NCI-H1105 treated with DMSO at 0.1 percent for 48 hours (cell line): ENCODE measurements around the gene SEMA3G.

Experiments
- DNase-seq: peaks from one replicate; lab custom pipeline; 2025; lab: John Stamatoyannopoulos, UW

The SEMA3G gene

DNA sequence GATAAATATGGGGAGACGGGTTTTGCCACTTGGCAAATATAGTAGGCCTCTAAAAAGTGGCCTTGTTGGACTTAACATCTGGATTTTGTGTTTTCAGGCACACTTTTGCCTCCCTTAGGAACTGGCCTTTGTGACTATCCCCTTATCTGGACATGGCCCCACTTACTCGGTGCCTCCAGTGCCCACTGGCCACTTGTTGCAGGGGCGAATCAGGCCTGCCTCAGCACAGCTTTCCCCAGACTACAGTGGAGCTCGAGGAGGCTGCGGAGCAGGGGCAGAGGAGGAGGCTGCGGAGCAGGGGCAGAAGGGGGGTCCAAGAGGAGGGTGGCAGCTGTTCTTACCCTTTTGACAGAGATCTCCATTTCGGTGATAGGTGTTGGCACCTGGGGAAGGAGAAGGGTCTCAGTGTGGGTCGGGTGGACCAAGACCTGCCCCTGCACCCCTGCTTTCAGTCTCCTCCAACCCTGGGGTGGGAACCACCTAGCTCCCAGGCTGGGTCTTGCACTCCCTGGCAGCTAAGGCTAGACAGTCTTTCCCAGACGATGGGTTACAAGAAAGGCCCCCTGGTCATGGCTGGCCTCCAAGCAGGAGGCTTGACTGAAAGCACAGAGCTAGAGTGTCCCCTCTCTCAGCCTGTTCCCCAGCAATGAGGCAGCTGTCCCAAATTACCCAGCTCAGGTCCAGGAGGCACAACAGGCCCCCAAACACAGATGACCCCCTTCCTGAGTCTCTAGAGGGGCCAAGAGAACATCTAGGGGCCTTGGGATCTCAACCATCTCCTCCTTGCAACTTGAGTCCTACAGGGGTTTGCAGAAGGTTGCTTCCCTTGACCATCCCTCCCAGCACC, 6.1 kb downstream of the SEMA3G start:
- no peak for DNase-seq

DNA sequence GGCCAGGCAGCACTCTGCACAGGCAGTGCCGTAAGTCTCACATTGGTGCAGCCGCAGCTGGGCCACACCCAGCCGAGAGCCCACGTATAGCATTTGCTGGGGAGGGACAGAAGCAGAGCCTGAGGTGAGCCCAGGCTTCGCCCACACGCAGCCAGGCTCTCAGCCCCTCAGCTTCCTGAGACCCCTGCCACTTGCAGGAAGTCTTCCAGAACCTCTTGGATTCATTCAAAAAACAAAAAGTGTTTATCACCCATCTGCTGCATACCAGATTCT, 6.9 kb downstream of the SEMA3G start:
- no peak for DNase-seq

DNA sequence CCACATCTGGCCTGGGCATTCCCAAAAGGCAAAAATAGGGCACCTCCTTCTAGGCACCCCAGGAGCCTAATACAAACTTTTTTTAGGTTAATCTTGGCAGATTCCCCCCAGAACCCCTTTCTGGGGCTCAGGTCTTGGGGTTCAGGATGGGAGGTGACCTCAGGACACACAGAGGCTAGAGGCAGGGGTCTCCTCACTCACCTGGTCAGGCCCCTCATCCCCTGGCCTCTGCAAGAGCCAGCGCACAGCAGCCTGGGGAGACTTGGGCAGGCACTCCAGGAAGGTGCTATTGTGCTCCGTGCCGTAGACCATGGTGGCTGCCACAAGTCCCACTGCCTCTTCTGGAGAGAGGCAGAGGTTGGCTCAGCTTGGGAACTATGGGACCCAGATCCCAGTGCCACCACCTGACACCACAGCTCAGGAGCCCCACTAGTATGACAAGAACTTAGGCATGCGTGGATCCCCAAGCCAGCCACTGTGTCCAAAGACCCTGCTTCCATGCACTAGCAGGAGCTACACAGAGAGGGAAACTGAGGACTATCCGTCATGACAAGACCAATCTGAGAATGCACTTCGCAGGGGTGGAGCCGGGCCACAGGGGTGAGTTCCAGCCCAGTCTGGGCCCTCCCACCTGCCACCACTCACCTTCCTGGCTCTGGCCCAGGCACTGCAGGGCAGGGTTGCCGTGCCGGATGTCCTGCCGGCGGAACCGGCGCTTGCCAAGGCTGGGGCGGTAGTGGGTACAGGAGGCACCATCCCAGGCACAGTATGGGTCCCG, 7.4 kb downstream of the SEMA3G start:
- DNase-seq: no peak

DNA sequence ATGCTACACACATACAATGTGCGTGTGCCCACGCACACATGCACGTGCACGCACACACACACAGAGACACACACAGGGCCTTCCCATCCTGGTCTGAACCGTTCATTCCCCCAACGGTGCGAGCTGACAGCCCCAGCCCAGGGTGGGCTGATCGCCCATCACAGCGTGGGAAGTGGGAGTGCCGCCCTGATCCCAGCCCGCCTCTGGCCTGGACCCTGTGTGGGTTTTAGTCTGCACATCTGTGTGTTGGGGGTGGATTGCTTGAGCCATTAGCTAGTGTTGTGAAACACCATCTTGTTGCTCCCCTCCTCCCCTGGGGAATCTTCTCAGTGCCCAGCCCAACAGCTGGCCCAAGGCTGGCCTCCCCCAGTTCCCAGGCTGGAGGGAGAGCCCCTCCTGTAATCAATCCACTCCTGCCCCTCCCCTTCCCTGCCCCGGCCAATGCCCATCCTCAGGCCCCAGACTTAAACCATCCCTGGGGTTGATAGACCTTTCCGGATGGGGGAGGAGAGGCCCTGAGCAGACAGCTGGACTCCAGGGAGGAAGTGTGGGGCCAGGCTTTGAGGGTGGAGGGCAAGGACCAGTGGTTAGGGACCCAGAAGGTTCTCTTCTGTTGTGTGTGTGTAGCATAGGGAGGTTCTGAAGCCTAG, 8.3 kb downstream of the SEMA3G start:
- no peak for DNase-seq

- no peak for DNase-seq
Measured at GRCh38 chr3:52435246-52436101, 9.4 kb downstream of the SEMA3G start.

DNA sequence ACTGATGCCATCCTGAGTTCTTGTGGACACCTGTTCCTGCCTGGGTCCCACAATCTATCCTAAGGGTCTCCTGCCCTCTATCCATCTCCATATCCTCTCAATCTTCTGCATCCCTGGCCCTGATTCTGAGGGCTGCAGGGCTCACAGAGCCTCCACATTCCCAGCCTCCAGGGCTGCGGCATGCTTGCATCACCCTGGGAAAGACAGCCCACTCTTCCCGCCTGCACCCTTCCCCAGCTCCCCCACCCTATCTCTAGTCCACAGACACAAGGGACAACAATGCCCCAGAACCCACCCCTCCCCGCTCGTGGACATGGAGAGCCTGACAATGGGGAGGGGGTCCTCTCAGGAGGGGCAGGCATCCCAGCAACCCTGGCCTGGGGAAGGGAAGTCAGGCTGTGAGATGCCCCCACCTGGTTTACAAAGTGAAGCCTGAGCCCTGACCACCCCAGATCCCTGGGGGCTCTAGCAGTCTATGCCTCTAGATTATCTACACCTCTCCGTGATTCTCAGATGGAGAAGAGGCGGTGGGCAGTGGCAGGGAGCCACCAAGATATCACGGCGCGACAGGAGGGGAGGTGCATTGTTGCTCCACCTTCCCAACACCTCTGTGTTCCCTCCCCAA, 10.3 kb downstream of the SEMA3G start:
- DNase-seq: no peak

GRCh38 chr3:52433996-52434479, 10.9 kb downstream of the SEMA3G start:
- no peak for DNase-seq

GRCh38 chr3:52433328-52433995, 11.4 kb downstream of the SEMA3G start:
- no peak for DNase-seq

- no peak for DNase-seq
Measured at GRCh38 chr3:52432691-52433141, 12.2 kb downstream of the SEMA3G start.

DNA sequence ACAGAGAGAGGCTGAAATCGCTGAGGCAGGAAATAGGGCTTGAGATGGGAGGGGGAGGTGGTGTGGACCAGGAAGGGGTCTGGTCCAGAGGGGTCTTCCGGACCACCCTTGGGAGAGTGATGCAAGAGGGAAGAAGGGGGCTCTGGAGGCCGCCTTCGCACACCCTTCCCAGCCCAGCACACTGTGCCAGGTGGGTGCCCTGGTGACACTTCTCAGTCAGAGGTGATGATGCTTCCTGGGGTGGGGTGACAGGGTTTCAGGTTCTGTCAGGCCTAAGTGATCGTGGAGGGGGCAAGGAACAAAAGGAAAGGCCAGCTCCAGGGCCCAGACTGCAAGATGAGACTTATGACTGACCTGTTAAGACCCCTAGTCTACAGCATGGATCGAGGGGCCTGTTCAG, 12.7 kb downstream of the SEMA3G start:
- no peak for DNase-seq

DNA sequence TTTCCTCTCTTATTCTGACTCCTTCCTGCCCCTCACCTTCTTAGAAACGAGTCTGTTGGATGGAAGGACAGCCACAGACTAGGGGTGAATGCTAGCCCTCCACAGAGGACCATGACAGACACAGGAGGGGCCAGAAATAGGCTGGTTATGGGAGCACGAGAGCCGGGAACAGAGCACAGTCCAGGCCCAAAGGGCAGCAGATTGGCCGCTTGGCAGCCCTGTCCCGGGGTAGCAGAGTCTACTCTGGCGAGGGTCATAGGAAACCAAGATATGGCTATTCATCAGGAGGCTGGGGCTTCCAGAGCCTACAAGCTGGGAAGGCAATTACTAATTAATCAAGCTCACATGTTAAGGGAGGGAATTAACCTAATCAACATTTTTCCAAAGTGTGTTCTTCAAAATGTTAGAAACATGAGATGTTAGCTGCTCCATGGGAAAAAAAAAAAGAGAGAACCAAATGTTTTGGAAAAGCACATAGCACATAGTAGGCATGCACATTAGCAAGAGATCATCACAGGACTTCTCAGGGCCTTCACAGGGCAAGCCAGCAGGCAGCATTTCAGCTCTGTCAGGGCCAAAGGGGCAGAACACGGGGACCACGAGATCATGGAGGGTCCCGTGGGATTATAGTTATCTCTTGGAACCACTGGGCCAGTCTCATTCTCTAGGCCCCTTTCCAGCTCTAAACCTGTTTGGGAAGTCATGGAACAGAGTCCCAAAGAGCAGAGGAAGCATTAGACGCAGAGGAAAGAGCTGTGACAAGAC, 13.3 kb downstream of the SEMA3G start:
- no peak for DNase-seq

- DNase-seq: no peak
Measured at GRCh38 chr3:52430416-52430810, 14.5 kb downstream of the SEMA3G start.

GRCh38 chr3:52429779-52430415, 15.0 kb downstream of the SEMA3G start:
- no peak for DNase-seq

GRCh38 chr3:52429031-52429430, 15.9 kb downstream of the SEMA3G start:
- DNase-seq: no peak

- DNase-seq: peak; percentile 37
Measured at GRCh38 chr3:52428151-52429005, 16.5 kb downstream of the SEMA3G start.

DNA sequence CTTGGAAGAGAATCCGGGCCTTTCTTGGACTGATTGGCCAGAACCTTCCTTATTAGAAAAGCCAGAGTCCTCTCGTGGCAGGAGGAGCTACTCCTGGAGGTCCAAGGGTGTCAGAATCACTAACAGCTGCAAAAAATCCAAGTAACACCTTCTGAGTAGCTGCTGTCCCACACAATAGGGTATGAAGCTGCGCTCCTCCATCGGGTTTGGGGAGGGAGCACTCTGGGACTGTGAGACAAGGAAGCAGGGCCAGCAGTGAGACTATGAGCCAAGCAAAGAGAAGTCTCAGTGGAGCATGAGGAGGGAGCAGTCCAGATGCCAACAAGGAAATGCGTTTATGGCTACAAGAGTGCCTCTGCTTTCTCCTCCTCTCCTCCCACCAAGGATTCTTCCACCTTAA, 21.7 kb downstream of the SEMA3G start:
- DNase-seq: no peak

DNA sequence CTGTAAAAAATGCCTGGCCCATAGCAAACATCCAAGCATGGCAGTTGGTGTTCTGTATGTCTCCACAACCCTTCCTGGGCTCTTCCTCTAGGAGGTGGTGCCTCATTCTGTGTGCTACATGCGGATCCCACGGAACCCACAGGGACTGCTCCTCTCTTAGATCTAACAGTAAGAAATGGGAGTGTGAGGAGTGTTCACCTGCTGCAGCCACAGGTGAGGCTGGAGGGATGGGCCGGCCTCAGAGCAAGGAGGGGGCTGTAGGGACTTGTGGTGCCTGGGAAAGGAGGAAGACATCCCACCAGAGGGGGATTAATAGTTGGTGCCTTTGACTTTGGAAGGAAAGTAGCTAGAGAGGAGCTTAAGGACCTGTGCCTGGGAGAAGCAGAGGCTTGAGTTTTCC, 22.2 kb downstream of the SEMA3G start:
- DNase-seq: no peak

DNA sequence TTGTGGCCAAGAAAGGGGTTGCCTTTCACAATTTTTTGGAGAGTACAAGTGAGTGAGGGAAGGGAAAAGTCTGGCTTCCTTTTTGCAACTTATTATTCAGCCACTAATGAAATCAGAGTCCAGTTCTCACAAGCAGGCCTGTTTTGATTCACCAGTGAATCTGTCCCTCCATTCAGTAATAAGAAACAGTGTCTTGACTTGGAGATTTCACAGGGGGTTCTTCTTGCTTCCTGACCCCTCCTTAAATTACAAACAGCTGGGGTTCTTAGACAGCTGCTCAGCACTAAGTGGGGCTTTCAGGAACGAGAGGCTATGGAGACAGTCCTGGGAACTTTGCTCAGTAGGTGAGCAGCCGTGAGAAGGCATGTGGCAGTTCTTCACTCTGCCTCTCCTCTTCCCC, 24.5 kb downstream of the SEMA3G start:
- no peak for DNase-seq

GRCh38 chr3:52415800-52416199, 29.1 kb downstream of the SEMA3G start:
- no peak for DNase-seq
